NT2/D1 (cell line): Measurements from ENCODE around the gene TPX2.

Source experiments
- DNase-seq: peaks from one replicate; pipeline ENCODE4 v3.0.0-alpha.2; 2011; ENCODE audit warnings: low read depth, low spot score
- H3K27me3 ChIP-seq: 2 replicates; pipeline ENCODE4 v1.6.0; 2011; ENCODE audit warnings: mild to moderate bottlenecking; ENCODE audit not compliant: insufficient read length, insufficient read depth
- H3K36me3 ChIP-seq: 2 replicates; pipeline ENCODE4 v1.6.1; 2011; ENCODE audit warnings: mild to moderate bottlenecking, low read length, mixed read lengths; ENCODE audit not compliant: insufficient read depth, insufficient read length
- H3K4me1 ChIP-seq: 2 replicates; pipeline ENCODE4 v1.5.1; 2011; ENCODE audit not compliant: insufficient read depth, insufficient read length
- H3K4me3 ChIP-seq: 2 replicates; pipeline ENCODE4 v1.5.1; 2011; ENCODE audit warnings: low read depth; ENCODE audit not compliant: insufficient read length
- H3K9ac ChIP-seq: 2 replicates; pipeline ENCODE4 v1.6.0; 2011; ENCODE audit warnings: low read depth; ENCODE audit not compliant: insufficient read length
- H3K9me3 ChIP-seq: 2 replicates; pipeline ENCODE4 v1.5.1; 2011; ENCODE audit warnings: mild to moderate bottlenecking, low read length; ENCODE audit not compliant: insufficient read depth
- SUZ12 ChIP-seq: IDR thresholded peaks from 2 replicates; pipeline ENCODE4 v1.6.1; 2011; ENCODE audit not compliant: insufficient read length, insufficient read depth; ENCODE audit errors: extremely low read depth
- YY1 ChIP-seq: IDR thresholded peaks from 2 replicates; pipeline ENCODE4 v1.6.1; 2011; ENCODE audit not compliant: insufficient read length, insufficient read depth
- ZNF274 ChIP-seq: IDR thresholded peaks from 2 replicates; pipeline ENCODE4 v1.6.1; 2011; ENCODE audit warnings: mild to moderate bottlenecking, low read depth, low read length

The TPX2 gene

GRCh38 chr20:31820228-31820627 lies 81.1 kb downstream of the TPX2 start:
- no peak overlapping the region for H3K4me3 ChIP-seq
- no peaks in the 10 kb centered on the region for H3K36me3 ChIP-seq
- no peak for DNase-seq
- TF ChIP-seq YY1 (no peak), SUZ12 (no peak), ZNF274 (no peak)
- H3K4me1 ChIP-seq: peaks cover 22% of the 10 kb centered on the region
- H3K9me3 ChIP-seq: no peaks in the 10 kb centered on the region
- no peaks in the 10 kb centered on the region for H3K27me3 ChIP-seq
- H3K9ac ChIP-seq: no peak overlapping the region

GRCh38 chr20:31821427-31821826 lies 82.3 kb downstream of the TPX2 start:
- peaks cover 15% of the 10 kb centered on the region for H3K4me1 ChIP-seq
- H3K36me3 ChIP-seq: no peaks in the 10 kb centered on the region
- no peak overlapping the region for H3K4me3 ChIP-seq
- no peaks in the 10 kb centered on the region for H3K27me3 ChIP-seq
- no peak for TF ChIP-seq YY1
- TF ChIP-seq SUZ12: no peak
- TF ChIP-seq ZNF274: no peak
- H3K9ac ChIP-seq: no peak overlapping the region
- DNase-seq: no peak
- H3K9me3 ChIP-seq: no peaks in the 10 kb centered on the region

- Histone ChIP-seq H3K4me1 (peaks cover 15% of the 10 kb centered on the region), H3K36me3 (peaks cover 5% of the 10 kb centered on the region), H3K4me3 (no peak overlapping the region), H3K27me3 (no peaks in the 10 kb centered on the region), H3K9ac (no peak overlapping the region), H3K9me3 (no peaks in the 10 kb centered on the region)
- TF ChIP-seq ZNF274 (no peak), YY1 (no peak), SUZ12 (no peak)
- DNase-seq: no peak
These were observed 83.6 kb downstream of the TPX2 start for GRCh38 chr20:31822421-31823330.

- no peak overlapping the region for H3K4me3 ChIP-seq
- no peak for TF ChIP-seq SUZ12
- no peak for TF ChIP-seq ZNF274
- no peak for TF ChIP-seq YY1
- H3K9me3 ChIP-seq: no peaks in the 10 kb centered on the region
- H3K9ac ChIP-seq: peak overlapping the region; percentile 36
- no peaks in the 10 kb centered on the region for H3K27me3 ChIP-seq
- peaks cover 5% of the 10 kb centered on the region for H3K36me3 ChIP-seq
- H3K4me1 ChIP-seq: peaks cover 15% of the 10 kb centered on the region
- no peak for DNase-seq
These were observed 84.5 kb downstream of the TPX2 start for GRCh38 chr20:31823360-31824124.

DNA sequence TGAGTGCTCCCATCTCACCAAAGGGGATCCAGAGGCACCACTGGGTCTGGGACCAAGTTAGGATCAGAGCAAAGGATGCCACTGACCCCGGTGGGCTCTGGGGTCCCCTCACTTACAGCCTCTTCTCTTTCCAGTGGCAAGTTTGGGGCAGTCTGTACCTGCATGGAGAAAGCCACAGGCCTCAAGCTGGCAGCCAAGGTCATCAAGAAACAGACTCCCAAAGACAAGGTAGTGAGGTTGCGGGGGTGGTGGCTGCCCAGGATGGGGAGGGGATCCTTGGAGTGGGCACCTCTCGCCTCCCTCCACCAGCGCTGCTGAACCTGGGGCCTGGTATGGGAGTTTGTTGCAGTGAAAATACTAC lies 85.0 kb downstream of the TPX2 start:
- no peak for DNase-seq
- Histone ChIP-seq H3K4me1 (peaks cover 15% of the 10 kb centered on the region), H3K9ac (peak overlapping the region; percentile 27), H3K27me3 (no peaks in the 10 kb centered on the region), H3K9me3 (no peaks in the 10 kb centered on the region), H3K36me3 (peaks cover 5% of the 10 kb centered on the region), H3K4me3 (no peak overlapping the region)
- TF ChIP-seq ZNF274 (no peak), SUZ12 (no peak), YY1 (no peak)

- Histone ChIP-seq H3K4me3 (no peak overlapping the region), H3K36me3 (peaks cover 5% of the 10 kb centered on the region), H3K9ac (no peak overlapping the region), H3K4me1 (peaks cover 15% of the 10 kb centered on the region), H3K27me3 (no peaks in the 10 kb centered on the region), H3K9me3 (no peaks in the 10 kb centered on the region)
- no peak for DNase-seq
- TF ChIP-seq ZNF274: no peak
- no peak for TF ChIP-seq SUZ12
- TF ChIP-seq YY1: no peak
These were observed 85.6 kb downstream of the TPX2 start for GRCh38 chr20:31824554-31825313.

- no peaks in the 10 kb centered on the region for H3K9me3 ChIP-seq
- no peak overlapping the region for H3K4me3 ChIP-seq
- peaks cover 15% of the 10 kb centered on the region for H3K4me1 ChIP-seq
- peaks cover 5% of the 10 kb centered on the region for H3K36me3 ChIP-seq
- H3K27me3 ChIP-seq: no peaks in the 10 kb centered on the region
- TF ChIP-seq ZNF274: no peak
- TF ChIP-seq YY1: no peak
- no peak for TF ChIP-seq SUZ12
- DNase-seq: no peak
- no peak overlapping the region for H3K9ac ChIP-seq
These were observed 87.0 kb downstream of the TPX2 start for GRCh38 chr20:31826074-31826473.
